Adipocyte (in vitro differentiated cells): ENCODE measurements around the gene LRTM1.

Experiments
- DNase-seq: peaks from one replicate; pipeline ENCODE4 v3.0.0-alpha.2; 2015; ENCODE audit warnings: low read depth
- H3K27me3 ChIP-seq: replicated peaks from 2 replicates; pipeline ENCODE4 v1.7.0; 2013; ENCODE audit warnings: mild to moderate bottlenecking, low read length, moderate library complexity; ENCODE audit not compliant: control insufficient read depth, insufficient read depth
- H3K36me3 ChIP-seq: 2 replicates; pipeline ENCODE4 v1.7.0; 2013; ENCODE audit warnings: low read length, mild to moderate bottlenecking, moderate library complexity; ENCODE audit not compliant: control insufficient read depth, insufficient read depth, severe bottlenecking
- H3K4me1 ChIP-seq: 2 replicates; pipeline ENCODE4 v1.7.0; 2013; ENCODE audit warnings: mild to moderate bottlenecking, low read length, moderate library complexity; ENCODE audit not compliant: control insufficient read depth, insufficient read depth
- H3K4me3 ChIP-seq: 2 replicates; pipeline ENCODE4 v1.7.0; 2013; ENCODE audit warnings: mild to moderate bottlenecking, low read length, moderate library complexity
- H3K9ac ChIP-seq: 2 replicates; pipeline ENCODE4 v1.7.0; 2013; ENCODE audit warnings: mild to moderate bottlenecking, low read length, moderate library complexity
- H3K9me3 ChIP-seq: 2 replicates; pipeline ENCODE4 v1.7.0; 2013; ENCODE audit warnings: mild to moderate bottlenecking, low read length, moderate library complexity; ENCODE audit not compliant: control insufficient read depth

The LRTM1 gene

DNA sequence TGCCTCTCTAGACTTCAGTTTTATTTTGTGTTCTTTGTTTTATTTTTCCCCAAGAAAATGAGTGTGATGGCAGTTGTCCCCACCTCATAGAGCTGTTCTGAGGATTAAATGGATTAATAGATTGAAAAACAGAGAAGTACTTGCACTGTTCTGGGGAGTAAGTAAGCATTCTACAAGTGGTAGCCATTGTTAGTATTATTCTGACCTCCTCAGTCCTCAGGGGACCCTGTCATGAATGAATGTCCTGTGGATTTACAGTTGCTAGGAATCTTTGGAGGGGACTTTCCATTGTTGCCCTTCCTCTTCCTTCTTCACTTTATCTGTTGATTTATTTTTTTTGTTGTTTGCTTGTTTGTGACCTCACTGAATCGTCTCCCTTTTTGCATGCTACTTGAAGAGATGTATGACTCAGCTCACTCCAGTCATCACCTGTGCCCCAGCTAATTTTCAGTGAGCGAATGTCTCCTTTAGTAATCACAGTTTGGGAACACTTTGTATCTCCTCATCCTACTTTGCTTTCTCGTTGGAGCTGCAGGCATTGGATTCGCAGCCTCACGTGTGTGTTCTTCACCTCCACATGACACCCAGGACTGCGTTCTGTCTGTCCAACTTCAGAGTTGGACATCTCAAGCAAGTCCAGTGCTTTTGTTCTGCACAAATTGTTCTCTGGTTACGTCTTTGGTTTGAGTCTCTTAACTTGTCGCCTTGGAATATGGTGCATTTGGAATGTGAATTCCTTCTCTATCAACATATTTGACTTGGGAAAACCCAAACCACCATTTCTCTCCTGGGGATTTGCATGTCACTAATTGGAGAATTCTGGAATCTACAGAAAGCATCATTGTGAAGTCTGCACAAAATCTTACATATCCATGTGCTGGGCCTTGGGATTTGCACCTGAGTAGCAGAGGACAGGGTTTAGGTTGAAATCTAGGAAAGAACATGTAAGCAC lies 54.5 kb downstream of the LRTM1 start:
- no peak overlapping the region for H3K9ac ChIP-seq
- H3K36me3 ChIP-seq: no peaks in the 10 kb centered on the region
- DNase-seq: no peak
- peaks cover 13% of the 10 kb centered on the region for H3K4me1 ChIP-seq
- no peaks in the 10 kb centered on the region for H3K9me3 ChIP-seq
- no peak overlapping the region for H3K4me3 ChIP-seq
- no peaks in the 10 kb centered on the region for H3K27me3 ChIP-seq

DNA sequence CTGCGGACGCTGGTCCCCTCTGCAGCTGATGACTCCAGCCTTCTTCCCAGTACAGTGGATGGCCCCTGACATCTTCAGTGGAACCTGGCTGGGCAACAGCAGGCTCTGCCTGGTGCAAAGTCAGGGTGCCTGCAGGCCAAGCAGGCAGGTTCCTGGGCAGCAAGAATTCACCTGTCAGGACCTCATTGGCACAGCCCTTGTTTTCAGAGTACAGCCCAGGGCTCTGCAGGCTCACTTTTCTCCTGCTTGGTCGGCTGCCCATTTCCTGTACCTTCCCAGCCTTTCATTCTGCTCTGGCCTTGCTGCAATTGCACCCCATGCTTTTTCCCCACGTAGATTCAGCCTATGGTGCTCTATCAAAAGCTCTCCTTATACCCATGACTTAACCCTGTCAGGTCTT lies 56.0 kb downstream of the LRTM1 start:
- no peak overlapping the region for H3K9ac ChIP-seq
- no peak for DNase-seq

DNA sequence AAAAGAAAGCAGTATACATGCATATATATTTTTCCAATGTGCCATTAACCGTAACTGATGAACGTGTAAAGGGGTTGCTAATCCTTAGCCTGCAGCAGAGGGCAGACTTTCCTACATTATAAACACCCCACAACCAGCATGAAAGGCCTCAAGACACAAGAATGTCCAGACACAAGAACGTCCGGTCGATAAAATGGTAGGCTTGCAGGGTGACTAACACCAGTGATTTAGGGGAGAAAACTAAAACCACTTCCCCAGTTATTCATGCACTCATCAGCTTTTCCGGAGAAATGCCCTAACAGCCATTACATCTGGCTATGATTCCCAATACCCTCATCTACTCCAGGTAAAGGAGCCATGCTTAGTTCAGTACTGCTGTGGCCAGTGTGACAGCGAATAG lies 57.4 kb downstream of the LRTM1 start:
- H3K4me3 ChIP-seq: no peak overlapping the region
- no peaks in the 10 kb centered on the region for H3K36me3 ChIP-seq
- H3K9me3 ChIP-seq: no peaks in the 10 kb centered on the region
- peaks cover 3% of the 10 kb centered on the region for H3K4me1 ChIP-seq
- DNase-seq: peak; percentile 92
- H3K27me3 ChIP-seq: no peaks in the 10 kb centered on the region
- no peak overlapping the region for H3K9ac ChIP-seq

More for the DNA sequence above, 56.0 kb downstream of the LRTM1 start:
- Histone ChIP-seq H3K4me1 (peaks cover 3% of the 10 kb centered on the region), H3K27me3 (no peaks in the 10 kb centered on the region), H3K36me3 (no peaks in the 10 kb centered on the region), H3K4me3 (no peak overlapping the region), H3K9me3 (no peaks in the 10 kb centered on the region)
